Activated T-cell treated with anti-CD3 and anti-CD28 coated beads, Interleukin-2, amount 50 U/mL, for 72 hours (primary cell): ENCODE data around the gene C12orf57. TPM values are rescaled to one million over a fixed set of nuclear protein-coding genes. Genes with fewer than 3 reads are reported as not detected.
"Not testable (repeated sequence)": the region's sequence is repeated elsewhere in the genome, so short reads cannot be mapped to it uniquely, and the experiment has no call there.

Source experiments
- ATAC-seq, 2 donors: fragments of 150-1000 bp; cut with Tn5 transposase; replicated peaks in 1 of 2; 2 replicates each; pipeline ENCODE4 v1.10.0; 2021; ENCODE audit warnings: moderate library complexity in 2 of 2, mild to moderate bottlenecking in 1 of 2
- DNase-seq, 2 donors: peaks; one replicate each; pipeline ENCODE4 v3.0.0; 2021 to 2022; ENCODE audit warnings: mixed read lengths in 1 of 2
- H3K27ac Mint-ChIP-seq: one replicate; pipeline ENCODE4 v1.8.0; 2022; ENCODE audit warnings: mild to moderate bottlenecking, moderate library complexity, mixed read lengths
- H3K27me3 Mint-ChIP-seq: one replicate; pipeline ENCODE4 v1.8.0; 2022; ENCODE audit warnings: low read depth, mixed read lengths
- H3K36me3 Mint-ChIP-seq, 2 donors: one replicate each; pipeline ENCODE4 v1.8.0; 2022; ENCODE audit warnings: mixed read lengths in 2 of 2, mild to moderate bottlenecking in 1 of 2; ENCODE audit not compliant: insufficient read depth in 2 of 2
- H3K4me1 Mint-ChIP-seq: one replicate; pipeline ENCODE4 v1.8.0; 2022; ENCODE audit warnings: low read depth, mixed read lengths
- H3K4me3 Mint-ChIP-seq, 2 donors: one replicate each; pipeline ENCODE4 v1.8.0; 2022; ENCODE audit warnings: mild to moderate bottlenecking in 2 of 2, mixed read lengths in 2 of 2, moderate library complexity in 2 of 2
- H3K9me3 Mint-ChIP-seq, 2 donors: one replicate each; pipeline ENCODE4 v1.8.0; 2022; ENCODE audit warnings: mixed read lengths in 2 of 2
- total RNA-seq, 2 donors: library from RNA; stranded (reverse); gene quantifications; one replicate each; pipeline ENCODE4 v1.2.3, GENCODE V29; 2022

The C12orf57 gene, protein sequence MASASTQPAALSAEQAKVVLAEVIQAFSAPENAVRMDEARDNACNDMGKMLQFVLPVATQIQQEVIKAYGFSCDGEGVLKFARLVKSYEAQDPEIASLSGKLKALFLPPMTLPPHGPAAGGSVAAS
- total RNA-seq: 100 to 1,000 TPM; 259 to 301 TPM

DNA sequence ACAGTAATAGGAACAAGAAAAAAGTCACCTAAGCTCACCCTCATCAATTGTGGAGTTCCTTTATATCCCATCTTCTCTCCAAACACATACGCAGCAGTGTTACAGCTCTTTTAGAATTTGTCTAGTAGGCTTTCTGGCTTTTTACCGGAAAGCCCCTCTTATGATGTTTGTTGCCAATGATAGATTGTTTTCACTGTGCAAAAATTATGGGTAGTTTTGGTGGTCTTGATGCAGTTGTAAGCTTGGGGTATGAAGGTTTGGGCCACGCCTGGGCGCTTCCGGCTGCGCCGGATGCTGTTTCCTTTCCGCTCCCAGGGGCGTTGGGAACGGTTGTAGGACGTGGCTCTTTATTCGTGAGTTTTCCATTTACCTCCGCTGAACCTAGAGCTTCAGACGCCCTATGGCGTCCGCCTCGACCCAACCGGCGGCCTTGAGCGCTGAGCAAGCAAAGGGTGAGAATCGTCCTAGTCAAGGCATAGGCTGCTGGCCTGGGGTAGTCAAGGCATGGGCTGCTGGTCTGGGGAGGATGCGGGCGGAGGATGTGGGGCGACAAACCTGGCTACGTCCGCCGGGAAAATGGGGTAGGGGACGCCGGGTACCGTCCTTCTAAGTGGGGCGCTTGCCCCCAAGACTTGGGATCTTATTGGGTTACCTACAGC, at the start of gene C12orf57, which contains the start of gene RNU7-1:
Gene C12orf57, plus strand, starts transcription at position 301 of the 659 bp plus-strand sequence. Its CDS starts 100 bp downstream, at position 401.
Gene RNU7-1, plus strand, starts transcription at position 95 of the 659 bp plus-strand sequence.
- H3K9me3 Mint-ChIP-seq: no peaks in the 10 kb centered on the region
- H3K27me3 Mint-ChIP-seq: no peaks in the 10 kb centered on the region
- peaks cover 4 to 6% of the 10 kb centered on the region in 2 donors for H3K36me3 Mint-ChIP-seq
- peak within 1 kb of the TSS; percentile 77 to 92 for H3K4me3 Mint-ChIP-seq
- H3K27ac Mint-ChIP-seq: peak within 1 kb of the TSS; percentile 100
- ATAC-seq (peak; percentile 72 to 76), DNase-seq (peak in 1 of 2 donors; percentile 95)
- H3K4me1 Mint-ChIP-seq: peaks cover 69% of the 10 kb centered on the region

DNA sequence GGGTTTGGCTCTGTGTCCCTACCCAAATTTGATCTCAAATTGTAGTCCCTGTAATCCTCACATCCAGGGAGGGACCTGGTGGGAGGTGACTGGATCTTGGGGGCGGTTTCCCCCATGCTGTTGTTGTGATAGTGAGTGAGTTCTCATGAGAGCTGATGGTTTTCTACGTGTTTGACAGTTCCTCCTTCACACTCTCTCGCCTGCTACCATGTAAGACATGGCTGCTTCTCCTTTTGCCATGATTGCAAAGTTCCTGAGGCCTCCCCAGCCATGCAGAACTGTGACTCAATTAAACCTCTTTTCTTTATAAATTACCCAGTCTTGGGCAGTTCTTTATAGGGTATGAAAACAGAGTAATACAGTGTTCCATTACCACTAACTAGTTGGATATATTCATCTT, 49.5 kb upstream of the C12orf57 start:
- no peaks in the 10 kb centered on the region for H3K36me3 Mint-ChIP-seq
- H3K4me3 Mint-ChIP-seq: no peak overlapping the region
- no peak for DNase-seq
- H3K9me3 Mint-ChIP-seq: no peaks in the 10 kb centered on the region
- no peak for ATAC-seq
- no peak overlapping the region for H3K27ac Mint-ChIP-seq
- H3K4me1 Mint-ChIP-seq: peaks cover 32% of the 10 kb centered on the region
- no peaks in the 10 kb centered on the region for H3K27me3 Mint-ChIP-seq

DNA sequence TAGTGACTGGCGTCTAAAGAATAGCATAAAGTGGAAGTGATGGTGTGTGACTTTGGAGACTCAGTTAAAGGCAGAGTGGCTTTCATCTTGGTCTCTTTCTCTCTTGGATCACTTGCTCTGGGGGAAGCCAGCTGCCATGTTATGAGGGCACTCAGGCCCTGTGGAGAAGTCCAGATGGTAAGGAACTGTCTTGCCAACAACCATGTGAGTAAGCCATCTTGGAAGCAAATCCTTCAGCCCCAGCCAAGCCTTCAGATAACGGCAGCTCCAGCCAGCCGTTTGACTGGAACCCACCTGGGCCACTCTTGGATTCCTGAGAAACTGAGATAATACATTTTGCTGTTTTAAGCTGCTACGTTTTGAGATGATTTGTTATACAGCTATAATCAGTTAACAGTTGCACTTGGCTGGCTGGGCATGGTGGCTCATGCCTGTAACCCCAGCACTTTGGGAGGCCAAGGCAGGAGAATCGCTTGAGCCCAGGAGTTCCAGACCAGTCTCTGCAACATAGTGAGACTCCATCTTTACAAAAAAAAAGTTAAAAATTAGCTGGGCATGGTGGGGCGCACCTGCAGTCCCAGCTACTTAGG, 46.9 kb upstream of the C12orf57 start:
- H3K27me3 Mint-ChIP-seq: no peaks in the 10 kb centered on the region
- no peak overlapping the region for H3K27ac Mint-ChIP-seq
- no peak for ATAC-seq
- no peaks in the 10 kb centered on the region for H3K9me3 Mint-ChIP-seq
- no peak for DNase-seq
- peaks cover 22% of the 10 kb centered on the region for H3K4me1 Mint-ChIP-seq
- no peak overlapping the region for H3K4me3 Mint-ChIP-seq
- no peaks in the 10 kb centered on the region for H3K36me3 Mint-ChIP-seq

DNA sequence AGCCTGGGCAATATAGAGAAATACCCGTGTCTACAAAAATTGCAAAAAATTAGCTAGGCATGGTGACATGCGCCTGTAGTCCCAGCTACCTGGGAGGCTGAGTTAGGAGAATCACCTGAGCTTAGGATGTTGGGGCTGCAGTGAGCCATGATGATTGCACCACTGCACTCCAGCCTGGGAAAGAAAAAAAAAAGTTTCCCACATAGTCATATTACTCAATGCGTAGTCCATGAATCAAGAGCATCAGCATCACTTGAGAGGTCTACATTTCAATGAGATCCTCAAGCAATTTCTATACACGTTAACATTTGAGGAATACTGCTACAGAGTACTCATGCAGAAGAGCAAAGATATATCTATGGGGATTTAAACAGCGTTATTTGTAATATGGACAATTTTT, 44.4 kb upstream of the C12orf57 start:
- Mint-ChIP-seq H3K4me3 (no peak overlapping the region), H3K27me3 (no peaks in the 10 kb centered on the region), H3K27ac (no peak overlapping the region), H3K9me3 (no peaks in the 10 kb centered on the region), H3K36me3 (no peaks in the 10 kb centered on the region), H3K4me1 (peaks cover 14% of the 10 kb centered on the region)
- DNase-seq (no peak), ATAC-seq (no peak)

DNA sequence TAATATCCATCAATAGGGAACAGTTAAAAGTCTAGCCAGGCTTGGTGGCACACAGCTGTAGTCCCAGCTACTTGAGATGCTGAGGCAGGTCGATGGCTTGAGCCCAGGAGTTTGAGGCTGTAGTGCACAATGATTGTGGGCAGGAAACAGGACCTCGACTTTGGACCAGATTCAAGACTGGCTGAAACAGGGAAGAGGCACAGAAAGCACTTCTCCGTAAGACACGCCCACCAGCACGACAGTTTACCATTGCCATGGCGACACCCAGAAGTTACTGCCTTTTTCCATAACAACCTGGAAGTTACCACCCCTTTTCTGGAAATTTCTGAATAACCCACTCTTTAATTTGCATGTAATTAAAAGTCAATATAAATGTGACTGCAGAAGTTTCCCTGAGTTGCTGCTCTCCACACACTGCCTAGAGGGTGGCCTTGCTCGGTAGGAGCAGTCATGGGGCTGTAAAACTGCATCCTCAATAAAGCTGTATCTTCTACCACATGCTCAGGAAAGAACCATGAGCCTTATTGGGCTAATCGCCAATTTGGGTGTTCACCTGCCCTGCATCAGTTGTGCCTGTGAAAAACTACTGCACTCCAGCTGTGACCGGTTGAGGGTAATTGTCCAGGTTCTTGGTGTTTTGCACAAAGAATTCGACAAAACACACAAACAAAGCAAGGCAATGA, 43.8 kb upstream of the C12orf57 start:
- no peaks in the 10 kb centered on the region for H3K36me3 Mint-ChIP-seq
- H3K9me3 Mint-ChIP-seq: no peaks in the 10 kb centered on the region
- no peak overlapping the region for H3K27ac Mint-ChIP-seq
- H3K4me1 Mint-ChIP-seq: peaks cover 14% of the 10 kb centered on the region
- no peak overlapping the region for H3K4me3 Mint-ChIP-seq
- ATAC-seq: no peak
- no peak for DNase-seq
- no peaks in the 10 kb centered on the region for H3K27me3 Mint-ChIP-seq

DNA sequence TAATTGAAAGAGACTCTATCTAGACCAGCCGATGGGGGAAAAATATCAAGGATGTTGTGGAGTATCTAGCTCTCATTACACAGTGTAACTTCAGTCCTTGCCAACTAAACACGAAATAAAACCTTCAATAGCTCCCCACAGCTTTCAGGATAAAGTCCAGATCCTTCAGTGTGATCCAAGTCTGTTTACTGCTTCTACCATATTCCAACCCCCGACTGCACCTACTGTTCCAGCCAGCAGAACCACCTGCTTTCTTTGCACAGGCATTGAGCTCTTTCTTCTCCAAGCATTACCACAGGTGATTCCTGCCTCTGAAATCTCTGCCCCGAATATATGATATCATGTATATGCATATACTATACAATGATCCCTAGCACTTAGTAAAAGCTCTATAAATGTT, 41.4 kb upstream of the C12orf57 start:
- H3K27me3 Mint-ChIP-seq: no peaks in the 10 kb centered on the region
- no peak overlapping the region for H3K27ac Mint-ChIP-seq
- H3K4me1 Mint-ChIP-seq: peaks cover 14% of the 10 kb centered on the region
- no peak for DNase-seq
- H3K9me3 Mint-ChIP-seq: no peaks in the 10 kb centered on the region
- no peak for ATAC-seq
- H3K4me3 Mint-ChIP-seq: no peak overlapping the region
- H3K36me3 Mint-ChIP-seq: no peaks in the 10 kb centered on the region

DNA sequence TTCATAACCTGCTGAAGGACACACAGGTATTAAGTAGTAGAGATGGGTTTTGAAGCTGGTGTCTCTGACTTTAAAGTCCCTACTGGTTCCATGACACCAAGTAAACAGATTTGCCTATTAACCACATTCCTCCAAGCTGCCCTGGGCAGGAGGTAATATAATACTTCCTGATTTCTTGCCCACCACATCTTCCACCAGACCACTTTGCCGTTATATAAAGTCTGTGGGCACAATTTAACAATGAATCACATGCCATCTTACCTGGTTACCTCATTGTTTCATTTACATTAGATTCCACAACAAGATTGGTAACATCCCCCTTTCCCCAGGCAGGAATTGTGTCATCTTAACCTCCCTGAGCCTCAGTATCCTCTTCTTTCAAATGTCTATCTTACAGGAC, 40.1 kb upstream of the C12orf57 start:
- H3K4me1 Mint-ChIP-seq: peaks cover 14% of the 10 kb centered on the region
- ATAC-seq: no peak
- DNase-seq: no peak
- H3K27ac Mint-ChIP-seq: no peak overlapping the region
- H3K4me3 Mint-ChIP-seq: no peak overlapping the region
- H3K27me3 Mint-ChIP-seq: no peaks in the 10 kb centered on the region
- H3K9me3 Mint-ChIP-seq: no peaks in the 10 kb centered on the region
- no peaks in the 10 kb centered on the region for H3K36me3 Mint-ChIP-seq

DNA sequence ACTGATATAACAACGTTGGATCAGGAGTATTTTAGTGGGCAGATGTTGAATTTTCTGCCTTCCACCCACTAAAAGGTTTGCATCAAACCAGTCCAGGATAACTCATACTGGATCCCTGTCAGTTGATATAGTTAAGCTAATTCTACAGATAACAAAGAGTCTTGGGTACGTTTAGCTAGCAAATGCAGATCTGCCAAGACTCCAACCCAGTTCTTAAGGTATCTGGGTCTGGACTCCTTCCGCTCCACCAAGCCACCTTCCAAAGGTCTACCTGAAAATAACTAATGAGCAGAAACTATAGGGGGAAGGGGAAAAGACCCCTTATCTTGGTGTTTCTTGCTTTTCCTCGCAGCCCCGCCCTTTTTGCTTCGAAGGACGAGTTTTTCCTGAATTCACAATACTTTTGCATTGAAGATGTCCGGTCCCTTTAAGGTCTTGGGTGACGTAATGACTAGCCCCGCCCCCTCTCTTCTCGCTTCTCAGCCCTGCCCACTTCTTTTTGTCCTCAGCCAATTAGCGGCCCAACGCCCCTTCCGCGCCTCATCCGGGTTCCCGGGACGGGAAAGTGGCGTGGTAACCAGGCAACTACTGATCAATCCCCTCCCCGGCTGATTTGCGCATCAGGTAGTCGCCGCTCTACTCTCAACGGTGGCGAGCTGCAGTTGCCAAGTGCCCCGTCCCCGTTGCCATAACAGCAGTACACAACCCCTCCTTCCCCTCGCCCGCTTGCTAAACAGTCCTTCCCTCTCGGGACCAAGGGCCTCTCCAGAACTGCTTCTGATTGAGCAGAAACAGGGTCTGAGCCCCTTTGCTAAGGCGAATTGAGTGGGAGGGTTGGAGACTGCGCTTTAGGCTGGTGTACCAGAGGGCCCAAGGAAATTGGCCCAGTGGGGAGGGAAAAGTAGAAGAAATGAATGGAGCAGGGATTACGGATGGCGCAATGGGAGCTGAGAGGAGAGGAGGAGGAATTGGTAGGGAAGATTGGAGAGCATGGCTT, 39.2 kb upstream of the C12orf57 start, which contains the start of gene LRRC23:
Gene LRRC23, plus strand, starts transcription at position 543 of the 997 bp plus-strand sequence. CDS start 812 bp downstream, outside the sequence.
- no peak within 1 kb of the TSS for H3K4me3 Mint-ChIP-seq
- H3K27me3 Mint-ChIP-seq: no peaks in the 10 kb centered on the region
- DNase-seq (peak; percentile 97 to 98), ATAC-seq (peak; percentile 95 to 98)
- H3K36me3 Mint-ChIP-seq: no peaks in the 10 kb centered on the region
- H3K9me3 Mint-ChIP-seq: no peaks in the 10 kb centered on the region
- H3K27ac Mint-ChIP-seq: no peak within 1 kb of the TSS
- H3K4me1 Mint-ChIP-seq: peaks cover 10% of the 10 kb centered on the region

DNA sequence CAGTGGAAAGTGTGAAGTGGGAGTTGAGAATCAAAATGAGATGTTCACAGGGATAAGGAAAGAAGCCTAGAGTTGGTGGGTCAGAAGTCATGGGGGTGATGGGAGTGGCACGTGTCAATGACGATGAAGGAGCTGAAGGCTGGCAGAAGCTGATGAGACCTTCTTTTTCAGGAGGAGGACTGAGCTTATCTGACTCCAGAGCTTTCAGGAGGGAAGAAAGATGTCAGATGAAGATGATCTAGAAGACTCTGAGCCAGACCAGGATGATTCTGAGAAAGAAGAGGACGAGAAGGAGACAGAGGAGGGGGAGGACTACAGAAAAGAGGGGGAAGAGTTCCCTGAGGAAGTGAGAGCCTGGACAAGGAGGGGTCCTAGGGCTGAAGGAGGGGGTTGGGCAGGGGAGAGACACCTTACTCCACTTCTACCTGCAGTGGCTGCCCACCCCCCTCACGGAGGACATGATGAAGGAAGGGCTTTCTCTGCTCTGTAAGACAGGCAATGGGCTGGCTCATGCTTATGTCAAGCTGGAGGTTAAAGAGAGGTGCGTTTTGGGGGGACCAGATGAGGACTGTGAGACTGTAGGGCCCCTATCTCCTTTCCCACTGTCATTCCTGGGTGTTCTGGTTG, 38.3 kb upstream of the C12orf57 start:
- no peak overlapping the region for H3K4me3 Mint-ChIP-seq
- H3K4me1 Mint-ChIP-seq: peaks cover under 1% of the 10 kb centered on the region
- DNase-seq (no peak), ATAC-seq (no peak)
- H3K27me3 Mint-ChIP-seq: no peaks in the 10 kb centered on the region
- no peaks in the 10 kb centered on the region for H3K9me3 Mint-ChIP-seq
- no peaks in the 10 kb centered on the region for H3K36me3 Mint-ChIP-seq
- H3K27ac Mint-ChIP-seq: no peak overlapping the region

DNA sequence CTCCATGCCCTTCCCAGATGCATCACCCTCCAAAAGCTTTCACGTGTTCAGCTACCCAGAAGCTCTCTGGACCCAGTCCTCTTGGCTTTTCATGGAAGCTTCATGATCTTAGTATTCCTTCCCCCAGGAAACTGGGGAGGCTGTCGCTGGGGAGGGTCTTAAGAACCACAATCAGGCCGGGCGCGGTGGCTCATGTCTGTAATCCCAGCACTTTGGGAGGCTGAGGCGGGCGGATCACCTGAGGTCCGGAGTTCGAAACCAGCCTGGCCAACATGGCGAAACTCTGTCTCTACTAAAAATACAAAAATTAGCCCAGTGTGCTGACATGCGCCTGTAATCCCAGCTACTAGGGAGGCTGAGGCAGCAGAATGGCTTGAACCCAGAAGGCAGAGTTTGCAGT, 35.7 kb upstream of the C12orf57 start:
- not testable (repeated sequence) for ATAC-seq, H3K4me3 Mint-ChIP-seq, DNase-seq, H3K9me3 Mint-ChIP-seq, H3K27ac Mint-ChIP-seq, H3K36me3 Mint-ChIP-seq, H3K4me1 Mint-ChIP-seq, H3K27me3 Mint-ChIP-seq

DNA sequence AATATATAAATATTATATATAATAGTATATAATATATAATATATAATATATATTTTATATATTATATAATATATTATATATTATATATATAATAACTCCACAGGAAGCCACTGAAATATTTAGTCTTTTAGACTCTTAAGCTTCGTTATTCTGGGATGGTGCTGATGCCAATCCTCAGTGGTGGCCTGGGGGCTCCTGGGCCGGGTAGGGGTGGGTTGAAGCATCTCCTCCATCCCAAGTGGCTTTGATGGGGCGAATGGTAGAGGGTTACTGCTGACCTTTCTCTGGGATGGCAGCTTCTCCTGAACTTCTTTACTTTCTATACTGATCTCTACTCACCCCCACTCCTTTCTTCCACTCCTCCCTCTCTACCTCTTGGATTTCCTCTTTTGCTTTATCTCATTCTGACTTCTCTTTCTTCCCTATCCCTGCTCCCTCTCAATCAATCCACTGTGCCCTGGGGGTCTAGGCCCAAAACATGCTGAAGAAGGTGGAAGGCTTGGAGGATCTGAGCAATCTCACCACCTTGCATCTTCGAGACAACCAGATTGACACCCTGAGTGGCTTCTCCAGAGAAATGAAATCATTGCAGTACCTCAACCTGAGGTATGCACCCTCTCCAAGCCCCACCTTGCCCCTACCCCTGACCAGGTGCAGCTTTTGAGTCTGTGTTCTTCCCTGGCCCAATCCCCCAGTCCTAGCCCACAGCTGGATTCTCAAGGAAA, 34.2 kb upstream of the C12orf57 start:
- H3K4me3 Mint-ChIP-seq: no peak overlapping the region
- H3K36me3 Mint-ChIP-seq: no peaks in the 10 kb centered on the region
- DNase-seq (no peak), ATAC-seq (peak in 1 of 2 donors; percentile 22)
- no peaks in the 10 kb centered on the region for H3K27me3 Mint-ChIP-seq
- H3K9me3 Mint-ChIP-seq: no peaks in the 10 kb centered on the region
- peaks cover 16% of the 10 kb centered on the region for H3K4me1 Mint-ChIP-seq
- no peak overlapping the region for H3K27ac Mint-ChIP-seq
